ENCODE measurements around the gene ARFRP1.

The ARFRP1 gene, protein sequence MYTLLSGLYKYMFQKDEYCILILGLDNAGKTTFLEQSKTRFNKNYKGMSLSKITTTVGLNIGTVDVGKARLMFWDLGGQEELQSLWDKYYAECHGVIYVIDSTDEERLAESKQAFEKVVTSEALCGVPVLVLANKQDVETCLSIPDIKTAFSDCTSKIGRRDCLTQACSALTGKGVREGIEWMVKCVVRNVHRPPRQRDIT

GRCh38 chr20:63707558-63708300 is at the start of gene ARFRP1, which contains the start of gene ZGPAT:
ARFRP1 (minus strand) TSS chr20:63707976; CDS start chr20:63707091, 885 bp downstream.
ZGPAT (plus strand) TSS chr20:63708039; CDS start chr20:63708581, 542 bp downstream.
- Mint-ChIP-seq H3K36me3 (ENCODE audit: low read depth) (peaks cover 44% of the 10 kb centered on the region), H3K4me3 (peak within 1 kb of the TSS; percentile 88), H3K9me3 (peaks cover 20% of the 10 kb centered on the region), H3K27me3 (ENCODE audit: low read depth, poor library complexity) (no peaks in the 10 kb centered on the region), H3K4me1 (peaks cover 23% of the 10 kb centered on the region), H3K27ac (peak within 1 kb of the TSS; percentile 95)
- TF ChIP-seq, protein P1, sequence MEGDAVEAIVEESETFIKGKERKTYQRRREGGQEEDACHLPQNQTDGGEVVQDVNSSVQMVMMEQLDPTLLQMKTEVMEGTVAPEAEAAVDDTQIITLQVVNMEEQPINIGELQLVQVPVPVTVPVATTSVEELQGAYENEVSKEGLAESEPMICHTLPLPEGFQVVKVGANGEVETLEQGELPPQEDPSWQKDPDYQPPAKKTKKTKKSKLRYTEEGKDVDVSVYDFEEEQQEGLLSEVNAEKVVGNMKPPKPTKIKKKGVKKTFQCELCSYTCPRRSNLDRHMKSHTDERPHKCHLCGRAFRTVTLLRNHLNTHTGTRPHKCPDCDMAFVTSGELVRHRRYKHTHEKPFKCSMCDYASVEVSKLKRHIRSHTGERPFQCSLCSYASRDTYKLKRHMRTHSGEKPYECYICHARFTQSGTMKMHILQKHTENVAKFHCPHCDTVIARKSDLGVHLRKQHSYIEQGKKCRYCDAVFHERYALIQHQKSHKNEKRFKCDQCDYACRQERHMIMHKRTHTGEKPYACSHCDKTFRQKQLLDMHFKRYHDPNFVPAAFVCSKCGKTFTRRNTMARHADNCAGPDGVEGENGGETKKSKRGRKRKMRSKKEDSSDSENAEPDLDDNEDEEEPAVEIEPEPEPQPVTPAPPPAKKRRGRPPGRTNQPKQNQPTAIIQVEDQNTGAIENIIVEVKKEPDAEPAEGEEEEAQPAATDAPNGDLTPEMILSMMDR (IDR thresholded peaks at IDR 0.05): no peak
- peak; percentile 93 for DNase-seq

GRCh38 chr20:63756648-63756991 is 48.8 kb upstream of the ARFRP1 start:
- H3K27me3 Mint-ChIP-seq (ENCODE audit: low read depth, poor library complexity): no peaks in the 10 kb centered on the region
- TF ChIP-seq, protein P1 (IDR thresholded peaks at IDR 0.05): no peak
- peaks cover 73% of the 10 kb centered on the region for H3K36me3 Mint-ChIP-seq (ENCODE audit: low read depth)
- peaks cover 31% of the 10 kb centered on the region for H3K4me1 Mint-ChIP-seq
- H3K27ac Mint-ChIP-seq: no peak overlapping the region
- H3K9me3 Mint-ChIP-seq: peaks cover 11% of the 10 kb centered on the region
- no peak for DNase-seq
- H3K4me3 Mint-ChIP-seq: no peak overlapping the region

- no peak for DNase-seq
- TF ChIP-seq, protein P1 (IDR thresholded peaks at IDR 0.05): no peak
- Mint-ChIP-seq H3K36me3 (ENCODE audit: low read depth) (peaks cover 68% of the 10 kb centered on the region), H3K4me1 (peaks cover 31% of the 10 kb centered on the region), H3K9me3 (peaks cover 8% of the 10 kb centered on the region), H3K27me3 (ENCODE audit: low read depth, poor library complexity) (no peaks in the 10 kb centered on the region), H3K4me3 (no peak overlapping the region), H3K27ac (peak overlapping the region; percentile 70)
Observed at GRCh38 chr20:63755933-63756647, 48.3 kb upstream of the ARFRP1 start.

- H3K4me1 Mint-ChIP-seq: peaks cover 32% of the 10 kb centered on the region
- TF ChIP-seq, protein P1 (IDR thresholded peaks at IDR 0.05): no peak
- no peaks in the 10 kb centered on the region for H3K27me3 Mint-ChIP-seq (ENCODE audit: low read depth, poor library complexity)
- H3K36me3 Mint-ChIP-seq (ENCODE audit: low read depth): peaks cover 47% of the 10 kb centered on the region
- H3K9me3 Mint-ChIP-seq: no peaks in the 10 kb centered on the region
- DNase-seq: no peak
- no peak overlapping the region for H3K4me3 Mint-ChIP-seq
- H3K27ac Mint-ChIP-seq: peak overlapping the region; percentile 94
Observed at GRCh38 chr20:63754008-63754407, 46.2 kb upstream of the ARFRP1 start.

DNA sequence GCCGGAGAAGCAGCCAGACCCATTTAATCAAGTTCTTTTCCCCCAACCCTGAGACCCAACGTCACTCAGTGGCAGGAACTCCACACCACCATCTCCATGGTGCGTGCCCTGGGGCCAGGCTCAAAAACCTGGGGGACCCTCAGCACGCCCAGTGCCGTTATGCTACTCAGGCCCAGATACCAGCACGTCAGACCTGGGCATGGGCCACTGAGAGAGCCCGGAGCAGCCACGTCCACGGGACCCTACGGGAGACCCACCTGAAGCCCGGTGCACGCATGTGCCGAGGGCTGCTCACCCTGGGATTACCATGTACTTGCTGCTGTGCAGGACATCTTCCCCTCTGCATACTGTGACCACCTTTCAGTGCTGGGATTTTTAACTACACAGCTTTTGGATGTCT is 45.6 kb upstream of the ARFRP1 start:
- Mint-ChIP-seq H3K27ac (peak overlapping the region; percentile 94), H3K4me3 (no peak overlapping the region), H3K27me3 (ENCODE audit: low read depth, poor library complexity) (no peaks in the 10 kb centered on the region), H3K36me3 (ENCODE audit: low read depth) (peaks cover 41% of the 10 kb centered on the region), H3K4me1 (peaks cover 36% of the 10 kb centered on the region), H3K9me3 (no peaks in the 10 kb centered on the region)
- no peak for DNase-seq
- TF ChIP-seq, protein P1 (IDR thresholded peaks at IDR 0.05): no peak

Data from nephron progenitor cell (in vitro differentiated cells).